ENCODE results near the gene PBX3.

Gene PBX3

GRCh38 chr9:125994066-125994943 lies 247.1 kb downstream of the PBX3 start:
- DNase-seq (ENCODE audit: low read depth) = no peak
- H3K4me3 ChIP-seq (ENCODE audit: control insufficient read depth, low read depth, low read length) = no peak overlapping the region
- TF ChIP-seq CTCF (conservative IDR thresholded peaks at IDR 0.05; ENCODE audit: control insufficient read depth, insufficient read depth, low read depth, low read length) = no peak

GRCh38 chr9:125995006-125995405 lies 247.8 kb downstream of the PBX3 start:
- no peak overlapping the region for H3K4me3 ChIP-seq (ENCODE audit: control insufficient read depth, low read depth, low read length)
- no peak for DNase-seq (ENCODE audit: low read depth)
- no peak for TF ChIP-seq CTCF (conservative IDR thresholded peaks at IDR 0.05; ENCODE audit: control insufficient read depth, insufficient read depth, low read depth, low read length)

- no peak for TF ChIP-seq CTCF (conservative IDR thresholded peaks at IDR 0.05; ENCODE audit: control insufficient read depth, insufficient read depth, low read depth, low read length)
- no peak overlapping the region for H3K4me3 ChIP-seq (ENCODE audit: control insufficient read depth, low read depth, low read length)
- no peak for DNase-seq (ENCODE audit: low read depth)
Observed at GRCh38 chr9:125995706-125996105, 248.5 kb downstream of the PBX3 start.

GRCh38 chr9:125996791-125997190 lies 249.6 kb downstream of the PBX3 start:
- TF ChIP-seq CTCF (conservative IDR thresholded peaks at IDR 0.05; ENCODE audit: control insufficient read depth, insufficient read depth, low read depth, low read length) = no peak
- no peak overlapping the region for H3K4me3 ChIP-seq (ENCODE audit: control insufficient read depth, low read depth, low read length)
- DNase-seq (ENCODE audit: low read depth) = no peak

- DNase-seq (ENCODE audit: low read depth) = no peak
- TF ChIP-seq CTCF (conservative IDR thresholded peaks at IDR 0.05; ENCODE audit: control insufficient read depth, insufficient read depth, low read depth, low read length) = no peak
- no peak overlapping the region for H3K4me3 ChIP-seq (ENCODE audit: control insufficient read depth, low read depth, low read length)
Observed at GRCh38 chr9:125997196-125997823, 250.1 kb downstream of the PBX3 start.

- H3K4me3 ChIP-seq (ENCODE audit: control insufficient read depth, low read depth, low read length) = no peak overlapping the region
- DNase-seq (ENCODE audit: low read depth) = no peak
- TF ChIP-seq CTCF (conservative IDR thresholded peaks at IDR 0.05; ENCODE audit: control insufficient read depth, insufficient read depth, low read depth, low read length) = no peak
Observed at GRCh38 chr9:125998837-125999503, 251.8 kb downstream of the PBX3 start.

All from fibroblast of mammary gland (primary cell).